ENCODE results near the gene MGLL.

- TF ChIP-seq POLR2AphosphoS5 (IDR thresholded peaks at IDR 0.05; ENCODE audit: borderline replicate concordance, low read depth, low read length) (no peak), EZH2 (IDR thresholded peaks at IDR 0.05) (no peak), FOXP2 (optimal IDR thresholded peaks at IDR 0.05; ENCODE audit: control extremely low read depth, extremely low read length, insufficient read depth) (no peak)
Measured at GRCh38 chr3:127730171-127730570, 92.1 kb downstream of the MGLL start.

All from SK-N-MC (cell line).